ENCODE measurements around the gene AHCTF1.

DNA sequence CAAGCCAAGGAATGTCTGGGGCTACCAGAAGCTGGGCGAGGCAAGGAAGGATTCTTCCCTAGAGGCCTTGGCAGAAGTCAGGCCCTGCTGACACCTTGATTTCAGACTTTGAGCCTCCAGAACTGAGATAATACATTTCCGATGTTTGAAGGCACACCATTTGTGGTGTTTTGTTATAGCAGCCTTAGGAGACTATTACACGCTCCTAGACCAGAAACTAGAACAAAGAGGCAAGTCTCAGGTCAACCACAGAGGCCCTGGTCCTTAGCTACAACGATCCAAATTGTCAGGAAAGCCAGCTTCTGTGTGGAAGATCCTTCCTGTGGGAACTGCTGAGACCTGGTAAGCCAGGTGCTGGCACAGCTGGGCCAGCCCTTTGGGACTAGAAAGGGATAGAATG lies 19.7 kb upstream of the AHCTF1 start:
- TF ChIP-seq, protein P1, sequence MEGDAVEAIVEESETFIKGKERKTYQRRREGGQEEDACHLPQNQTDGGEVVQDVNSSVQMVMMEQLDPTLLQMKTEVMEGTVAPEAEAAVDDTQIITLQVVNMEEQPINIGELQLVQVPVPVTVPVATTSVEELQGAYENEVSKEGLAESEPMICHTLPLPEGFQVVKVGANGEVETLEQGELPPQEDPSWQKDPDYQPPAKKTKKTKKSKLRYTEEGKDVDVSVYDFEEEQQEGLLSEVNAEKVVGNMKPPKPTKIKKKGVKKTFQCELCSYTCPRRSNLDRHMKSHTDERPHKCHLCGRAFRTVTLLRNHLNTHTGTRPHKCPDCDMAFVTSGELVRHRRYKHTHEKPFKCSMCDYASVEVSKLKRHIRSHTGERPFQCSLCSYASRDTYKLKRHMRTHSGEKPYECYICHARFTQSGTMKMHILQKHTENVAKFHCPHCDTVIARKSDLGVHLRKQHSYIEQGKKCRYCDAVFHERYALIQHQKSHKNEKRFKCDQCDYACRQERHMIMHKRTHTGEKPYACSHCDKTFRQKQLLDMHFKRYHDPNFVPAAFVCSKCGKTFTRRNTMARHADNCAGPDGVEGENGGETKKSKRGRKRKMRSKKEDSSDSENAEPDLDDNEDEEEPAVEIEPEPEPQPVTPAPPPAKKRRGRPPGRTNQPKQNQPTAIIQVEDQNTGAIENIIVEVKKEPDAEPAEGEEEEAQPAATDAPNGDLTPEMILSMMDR (IDR thresholded peaks at IDR 0.05), result no peak
- no peak for TF ChIP-seq POLR2A (IDR thresholded peaks at IDR 0.05)

Data from thyroid gland (tissue), 4 donors.